HG02840 (cell line): ENCODE results near the gene L3MBTL4.

Experiments
- ATAC-seq: cut with Tn5 transposase; IDR thresholded peaks from one replicate; pipeline ENCODE4 v1.9.1; 2021; ENCODE audit warnings: mild to moderate bottlenecking, moderate library complexity, moderate number of reproducible peaks; ENCODE audit not compliant: unreplicated experiment, low FRiP score

The L3MBTL4 gene

GRCh38 chr18:6010921-6011320 is 403.8 kb downstream of the L3MBTL4 start:
- ATAC-seq, result no peak

- no peak for ATAC-seq
These were observed 404.4 kb downstream of the L3MBTL4 start for GRCh38 chr18:6010284-6010683.

- no peak for ATAC-seq
These were observed 405.0 kb downstream of the L3MBTL4 start for GRCh38 chr18:6009756-6010155.

- peak; percentile 96 for ATAC-seq
These were observed 410.0 kb downstream of the L3MBTL4 start for GRCh38 chr18:6004683-6005082.

GRCh38 chr18:6004119-6004518 is 410.6 kb downstream of the L3MBTL4 start:
- peak; percentile 63 for ATAC-seq

- no peak for ATAC-seq
These were observed 412.8 kb downstream of the L3MBTL4 start for GRCh38 chr18:6001867-6002266.

GRCh38 chr18:5998907-5999306 is 415.8 kb downstream of the L3MBTL4 start:
- peak; percentile 65 for ATAC-seq

- peak; percentile 19 for ATAC-seq
These were observed 416.4 kb downstream of the L3MBTL4 start for GRCh38 chr18:5998166-5998881.

- no peak for ATAC-seq
These were observed 417.4 kb downstream of the L3MBTL4 start for GRCh38 chr18:5997361-5997760.

GRCh38 chr18:5995626-5996025 is 419.1 kb downstream of the L3MBTL4 start:
- ATAC-seq, result no peak

GRCh38 chr18:5993938-5994337 is 420.8 kb downstream of the L3MBTL4 start:
- no peak for ATAC-seq

GRCh38 chr18:5992381-5992780 is 422.3 kb downstream of the L3MBTL4 start:
- ATAC-seq, result no peak

GRCh38 chr18:5987249-5987648 is 427.5 kb downstream of the L3MBTL4 start:
- ATAC-seq, result no peak

GRCh38 chr18:5986257-5986931 is 428.3 kb downstream of the L3MBTL4 start:
- no peak for ATAC-seq

GRCh38 chr18:5984245-5984644 is 430.5 kb downstream of the L3MBTL4 start:
- no peak for ATAC-seq

- ATAC-seq, result no peak
These were observed 431.2 kb downstream of the L3MBTL4 start for GRCh38 chr18:5983488-5983887.

GRCh38 chr18:5982332-5982731 is 432.4 kb downstream of the L3MBTL4 start:
- ATAC-seq, result no peak

GRCh38 chr18:5980721-5981120 is 434.0 kb downstream of the L3MBTL4 start:
- no peak for ATAC-seq

- ATAC-seq, result no peak
These were observed 434.7 kb downstream of the L3MBTL4 start for GRCh38 chr18:5979971-5980457.

- no peak for ATAC-seq
These were observed 435.4 kb downstream of the L3MBTL4 start for GRCh38 chr18:5979176-5979888.

- no peak for ATAC-seq
These were observed 437.7 kb downstream of the L3MBTL4 start for GRCh38 chr18:5977022-5977421.
